ENCODE measurements around the gene CIDEA. TPM values are rescaled to one million over a fixed set of nuclear protein-coding genes. Genes with fewer than 3 reads are reported as not detected.

The CIDEA gene
- total RNA-seq, 1 experiment from 2014 or later = not detected

GRCh38 chr18:12317664-12318333 lies 63.6 kb downstream of the CIDEA start:
- Histone ChIP-seq H3K27me3 (ENCODE audit: insufficient read depth, low read length) (no peaks in the 10 kb centered on the region), H4K91ac (ENCODE audit: insufficient read length, low read depth, low read length) (no peak overlapping the region), H3K4ac (ENCODE audit: low read depth, low read length) (no peak overlapping the region), H3K79me1 (ENCODE audit: insufficient read depth, low read depth, low read length, poor library complexity, severe bottlenecking) (no peaks in the 10 kb centered on the region), H2BK5ac (ENCODE audit: insufficient read length, low read length) (no peak overlapping the region), H3K56ac (ENCODE audit: insufficient read length, low read depth, low read length) (no peak overlapping the region), H4K8ac (replicated peaks; ENCODE audit: insufficient read length, low read depth, low read length) (no peak overlapping the region), H2AK5ac (ENCODE audit: insufficient read length, low read length) (no peak overlapping the region), H3K9ac (ENCODE audit: extremely low read depth, insufficient read length, low read length) (no peak overlapping the region), H4K20me1 (ENCODE audit: control insufficient read depth, insufficient read depth, insufficient read length) (no peaks in the 10 kb centered on the region), H3K23me2 (ENCODE audit: insufficient read length, low read depth, low read length, poor library complexity, severe bottlenecking) (no peaks in the 10 kb centered on the region), H3K4me2 (ENCODE audit: insufficient read depth, insufficient read length, low read length) (no peak overlapping the region), H3K79me2 (ENCODE audit: insufficient read depth, low read length) (peaks cover 2% of the 10 kb centered on the region; the same call in 1 of the 2 replicates), H4K5ac (ENCODE audit: insufficient read length, low read depth, low read length) (no peak overlapping the region), H3K18ac (ENCODE audit: insufficient read length, low read depth, low read length) (no peak overlapping the region), H3K27ac (ENCODE audit: insufficient read length, low read depth, low read length) (no peak overlapping the region), H3K14ac (ENCODE audit: insufficient read depth, low read length) (no peak overlapping the region), H3K9me3 (ENCODE audit: control insufficient read depth, low read depth, low read length) (no peaks in the 10 kb centered on the region), H3K4me1 (ENCODE audit: insufficient read depth, low read length) (no peaks in the 10 kb centered on the region), H2BK120ac (ENCODE audit: low read depth, low read length, poor library complexity, severe bottlenecking) (no peak overlapping the region), H2AFZ (ENCODE audit: low read length) (no peak overlapping the region), H2BK20ac (ENCODE audit: low read depth, low read length, poor library complexity, severe bottlenecking) (no peak overlapping the region), H3T11ph (ENCODE audit: low read length) (no peak overlapping the region), H3K23ac (ENCODE audit: insufficient read length, low read depth, low read length) (no peak overlapping the region), H2BK15ac (ENCODE audit: low read depth, low read length) (no peak overlapping the region), H2BK12ac (ENCODE audit: insufficient read length, low read depth, low read length) (no peak overlapping the region)
- WGBS (ENCODE audit: extremely low coverage, insufficient read length, low lambda C conversion rate) = no CpG with 5 or more reads among the region's 6 CpGs
- H3K36me3 Mint-ChIP-seq (ENCODE audit: insufficient read depth in 1 of 3, low read depth in 3 of 3) = peaks cover 16 to 72% (median 19%) of the 10 kb centered on the region in 3 experiments; a peak in 6 of 7 replicates
- peaks cover 19 to 25% of the 10 kb centered on the region in 2 experiments for H3K4me1 Mint-ChIP-seq
- peak overlapping the region in 2 of 3 experiments; percentile 76 to 92; a peak in 5 of 7 replicates for H3K27ac Mint-ChIP-seq
- TF ChIP-seq, protein P1, sequence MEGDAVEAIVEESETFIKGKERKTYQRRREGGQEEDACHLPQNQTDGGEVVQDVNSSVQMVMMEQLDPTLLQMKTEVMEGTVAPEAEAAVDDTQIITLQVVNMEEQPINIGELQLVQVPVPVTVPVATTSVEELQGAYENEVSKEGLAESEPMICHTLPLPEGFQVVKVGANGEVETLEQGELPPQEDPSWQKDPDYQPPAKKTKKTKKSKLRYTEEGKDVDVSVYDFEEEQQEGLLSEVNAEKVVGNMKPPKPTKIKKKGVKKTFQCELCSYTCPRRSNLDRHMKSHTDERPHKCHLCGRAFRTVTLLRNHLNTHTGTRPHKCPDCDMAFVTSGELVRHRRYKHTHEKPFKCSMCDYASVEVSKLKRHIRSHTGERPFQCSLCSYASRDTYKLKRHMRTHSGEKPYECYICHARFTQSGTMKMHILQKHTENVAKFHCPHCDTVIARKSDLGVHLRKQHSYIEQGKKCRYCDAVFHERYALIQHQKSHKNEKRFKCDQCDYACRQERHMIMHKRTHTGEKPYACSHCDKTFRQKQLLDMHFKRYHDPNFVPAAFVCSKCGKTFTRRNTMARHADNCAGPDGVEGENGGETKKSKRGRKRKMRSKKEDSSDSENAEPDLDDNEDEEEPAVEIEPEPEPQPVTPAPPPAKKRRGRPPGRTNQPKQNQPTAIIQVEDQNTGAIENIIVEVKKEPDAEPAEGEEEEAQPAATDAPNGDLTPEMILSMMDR (conservative IDR thresholded peaks at IDR 0.05) = no peak
- H3K9me3 Mint-ChIP-seq = no peaks in the 10 kb centered on the region
- no peak for DNase-seq
- no peaks in the 10 kb centered on the region for H3K27me3 Mint-ChIP-seq (ENCODE audit: low read depth)
- H3K4me3 Mint-ChIP-seq = no peak overlapping the region
